C4-2B (cell line): Measurements from ENCODE around the gene SIRT3.

Experiments used
- H3K27ac ChIP-seq: fragments of 450-650 bp; 2 replicates; pipeline ENCODE4 v1.5.1; 2017
- CTCF ChIP-seq: fragments of 450-650 bp; conservative IDR thresholded peaks from 2 replicates; pipeline ENCODE4 v1.5.1; 2017; ENCODE audit warnings: mild to moderate bottlenecking
- ZFX ChIP-seq: fragments of 450-650 bp; IDR thresholded peaks from 2 replicates; pipeline ENCODE4 v1.6.1; 2017

Gene SIRT3

GRCh38 chr11:212150-213100 lies 23.7 kb downstream of the SIRT3 start:
- no peak overlapping the region for H3K27ac ChIP-seq
- TF ChIP-seq CTCF (no peak), ZFX (no peak)

- TF ChIP-seq CTCF = no peak
- no peak for TF ChIP-seq ZFX
- no peak overlapping the region for H3K27ac ChIP-seq
Observed at GRCh38 chr11:211741-212140, 24.4 kb downstream of the SIRT3 start.

GRCh38 chr11:211295-211694 lies 24.8 kb downstream of the SIRT3 start:
- H3K27ac ChIP-seq = no peak overlapping the region
- TF ChIP-seq CTCF (no peak), ZFX (no peak)

GRCh38 chr11:210803-211180 lies 25.4 kb downstream of the SIRT3 start:
- H3K27ac ChIP-seq = no peak overlapping the region
- TF ChIP-seq ZFX (no peak), CTCF (no peak)

- H3K27ac ChIP-seq = no peak overlapping the region; the same call in 1 of the 2 replicates
Observed at GRCh38 chr11:210122-210802, 25.9 kb downstream of the SIRT3 start.

GRCh38 chr11:209275-210121 lies 26.6 kb downstream of the SIRT3 start:
- H3K27ac ChIP-seq = peak overlapping the region; percentile 96

More at GRCh38 chr11:210122-210802, 25.9 kb downstream of the SIRT3 start:
- no peak for TF ChIP-seq CTCF
- TF ChIP-seq ZFX = no peak

More at GRCh38 chr11:209275-210121, 26.6 kb downstream of the SIRT3 start:
- TF ChIP-seq CTCF (no peak), ZFX (no peak)
